NCI-H510A treated with DMSO at 0.1 percent for 48 hours (cell line): ENCODE data around the gene TTL.
"Not testable (repeated sequence)": the region's sequence is repeated elsewhere in the genome, so short reads cannot be mapped to it uniquely, and the experiment has no call there.

Experiments used
- DNase-seq: peaks from one replicate; lab custom pipeline; 2025; lab: John Stamatoyannopoulos, UW

TTL gene

DNA sequence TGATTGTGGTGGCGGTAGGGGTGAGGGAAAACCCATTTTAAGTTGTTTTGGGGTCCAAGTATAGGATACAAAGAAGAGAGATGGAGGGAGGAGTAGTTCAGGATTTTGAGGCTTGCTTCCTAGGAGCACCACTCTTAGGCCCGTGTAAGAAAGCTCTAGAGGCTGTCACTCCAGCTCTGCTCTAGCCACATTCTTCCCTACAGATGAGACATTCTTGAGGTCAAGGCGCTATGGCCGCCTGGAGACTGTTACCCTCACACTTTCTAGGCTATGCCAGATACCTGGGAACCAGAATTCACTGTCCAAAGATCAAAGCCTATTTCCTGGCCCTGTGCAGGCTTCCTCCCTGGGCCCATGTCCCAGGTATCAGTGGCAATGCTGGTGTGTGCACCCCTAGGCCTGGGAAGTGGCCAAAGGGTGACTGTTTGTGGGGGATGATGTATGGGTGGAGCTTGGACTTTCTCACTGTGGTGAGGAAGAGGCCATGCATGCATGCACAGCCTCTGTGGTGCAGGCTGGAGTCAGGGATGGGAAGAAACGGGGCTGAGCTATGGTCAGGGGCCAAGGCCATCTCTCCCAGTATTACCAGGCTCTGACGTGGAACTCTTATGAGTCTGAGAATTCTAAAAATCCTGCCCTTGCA is 7.0 kb upstream of the TTL start:
- no peak for DNase-seq

DNA sequence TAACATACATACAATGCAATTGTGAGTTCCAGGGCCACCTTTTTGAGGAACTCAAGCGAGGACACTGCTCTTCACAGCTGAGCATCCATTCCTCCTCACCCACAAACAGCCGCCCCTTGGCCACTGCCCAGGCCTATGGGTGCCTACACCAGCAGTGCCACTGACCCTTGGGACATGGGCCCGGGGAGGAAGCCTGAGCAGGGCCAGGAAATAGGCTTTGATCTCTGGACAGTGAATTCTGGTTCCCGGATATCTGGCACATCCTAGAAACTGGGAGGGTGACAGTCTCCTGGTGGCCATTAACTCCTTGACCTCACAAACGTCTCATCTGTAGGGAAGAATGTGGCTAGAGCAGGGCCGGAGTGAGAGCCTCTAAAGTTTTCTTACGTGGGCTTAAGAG is 5.5 kb upstream of the TTL start:
- no peak for DNase-seq

DNA sequence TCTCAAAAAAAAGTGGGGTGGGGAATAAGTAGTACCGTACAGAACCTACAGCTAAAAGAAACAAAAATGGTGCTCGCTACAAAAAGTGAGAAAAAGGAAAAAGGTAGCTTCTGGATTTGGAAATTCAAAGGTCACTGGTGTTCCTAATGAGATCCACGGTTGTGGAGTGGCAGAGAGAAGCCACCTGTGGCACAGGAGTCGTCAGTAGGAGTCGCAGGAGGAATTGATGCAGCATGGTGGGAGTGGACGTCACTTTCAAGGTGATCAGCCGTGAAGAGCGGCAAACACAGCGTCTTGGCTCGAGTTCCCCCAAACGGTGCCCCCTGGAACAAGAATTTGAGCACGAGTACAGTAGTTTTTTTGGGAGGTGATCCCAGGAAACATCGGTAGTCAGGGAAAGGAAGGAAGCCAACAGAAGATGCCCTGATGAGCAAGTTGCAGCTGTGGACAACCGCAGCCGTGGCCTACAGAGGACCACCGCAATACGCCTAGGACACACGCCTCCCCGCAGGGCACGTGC is 1.4 kb upstream of the TTL start:
- DNase-seq: peak; percentile 56

DNA sequence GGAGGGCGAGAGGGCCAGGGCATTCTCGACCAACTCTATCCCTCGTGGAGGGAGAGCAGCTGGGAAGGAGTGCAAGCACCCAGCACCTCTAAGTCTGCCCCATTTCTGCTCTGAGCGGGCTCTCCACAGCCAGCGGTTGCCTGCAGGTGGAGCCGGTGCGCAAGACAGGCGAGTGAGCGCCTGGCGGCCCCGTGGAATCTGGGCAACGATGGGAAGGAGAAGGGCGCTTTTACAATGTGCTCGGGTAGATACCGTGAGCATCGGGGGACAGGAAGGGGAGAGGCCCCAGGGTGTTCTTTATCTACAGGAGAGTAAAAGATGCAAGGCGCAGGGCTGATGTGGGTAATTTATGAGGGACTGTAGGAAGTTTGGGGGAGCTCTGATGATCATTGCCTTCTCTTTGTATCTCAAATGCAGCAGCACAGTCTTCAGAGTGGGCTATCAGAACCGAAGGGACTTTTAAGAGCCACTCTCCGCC is 867 bp upstream of the TTL start:
- peak; percentile 79 for DNase-seq

GRCh38 chr2:112482309-112483041 is 519 bp downstream of the TTL start:
- peak; percentile 36 for DNase-seq

GRCh38 chr2:112483042-112483473 is 1.1 kb downstream of the TTL start:
- peak; percentile 45 for DNase-seq

DNA sequence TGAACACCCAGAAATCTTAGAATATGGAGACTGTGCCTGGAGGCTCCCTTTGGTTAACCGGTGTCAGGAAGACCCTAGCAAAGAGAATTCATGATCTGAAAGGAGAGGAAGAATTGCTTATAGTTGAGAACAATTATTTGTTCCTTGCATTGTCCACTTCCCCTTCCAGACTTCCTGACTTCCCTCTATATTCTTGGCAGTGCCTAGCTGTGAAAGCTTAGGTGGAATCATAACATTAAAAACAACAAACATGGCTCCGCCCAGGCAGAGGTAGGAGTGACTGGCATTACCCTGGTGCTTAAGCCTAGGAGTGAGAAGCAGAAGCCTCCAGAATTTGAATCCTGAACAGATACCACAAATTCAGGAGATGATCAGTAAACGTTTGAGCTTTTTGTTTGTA is 1.9 kb downstream of the TTL start:
- no peak for DNase-seq

DNA sequence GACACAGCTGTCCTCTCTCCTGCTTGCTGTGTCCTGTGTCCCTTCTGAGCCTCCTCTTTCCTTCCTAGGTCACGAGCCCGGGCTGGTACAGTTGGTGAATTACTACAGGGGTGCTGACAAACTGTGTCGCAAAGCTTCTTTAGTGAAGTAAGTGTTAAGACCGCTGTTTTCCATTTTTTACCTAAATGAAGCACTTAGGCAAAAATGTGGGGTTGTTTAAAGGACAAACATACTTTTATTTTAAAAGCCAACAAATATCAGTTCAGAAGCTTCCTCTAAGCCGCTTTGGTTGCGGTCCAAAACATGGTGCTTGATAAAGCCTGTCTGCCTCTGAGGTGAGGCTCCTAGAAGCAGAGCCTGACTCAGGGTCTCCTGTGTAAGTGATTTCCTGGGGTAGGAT is 3.9 kb downstream of the TTL start:
- no peak for DNase-seq

- DNase-seq: no peak
Measured at GRCh38 chr2:112486895-112487294, 4.9 kb downstream of the TTL start.

GRCh38 chr2:112487444-112487961 is 5.5 kb downstream of the TTL start:
- DNase-seq: no peak

DNA sequence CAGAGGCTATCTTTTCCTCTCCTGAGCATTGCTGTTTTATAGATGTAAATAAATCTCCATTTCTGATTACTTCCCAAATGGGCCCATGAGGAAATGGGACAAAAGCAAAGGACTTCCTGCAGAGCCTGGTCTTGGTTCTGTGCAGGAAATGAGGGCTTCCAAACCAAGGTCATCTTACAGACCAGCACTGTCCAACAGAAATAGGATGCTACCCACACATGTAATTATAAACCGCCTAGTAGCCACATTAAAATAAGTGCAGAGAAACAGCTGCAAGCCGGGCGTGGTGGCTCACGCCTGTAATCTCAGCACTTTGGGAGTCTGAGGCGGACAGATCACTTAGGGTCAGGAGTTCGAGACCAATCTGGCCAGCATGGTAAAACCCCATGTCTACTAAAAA is 6.2 kb downstream of the TTL start:
- no peak for DNase-seq

GRCh38 chr2:112491946-112492345 is 10.0 kb downstream of the TTL start:
- no peak for DNase-seq

DNA sequence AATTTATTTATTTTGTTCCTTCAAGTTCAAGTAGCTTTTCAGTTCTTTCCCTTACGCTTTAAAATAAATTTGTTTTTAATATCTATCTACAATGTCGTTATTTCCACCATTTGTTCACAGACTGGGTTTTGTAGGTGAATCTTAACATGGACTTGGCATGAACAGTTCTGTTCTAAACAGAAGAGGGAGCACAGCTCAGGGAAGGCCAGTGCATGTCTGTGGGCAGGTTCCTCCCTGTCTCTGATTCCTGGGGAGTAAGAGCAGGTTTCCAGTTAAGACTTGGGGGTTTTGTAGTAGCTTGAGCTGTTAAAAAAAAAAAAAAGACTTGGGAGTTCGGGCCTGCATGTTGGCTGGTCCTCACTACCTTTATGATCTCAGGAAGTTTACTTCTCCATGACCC is 11.1 kb downstream of the TTL start:
- no peak for DNase-seq

DNA sequence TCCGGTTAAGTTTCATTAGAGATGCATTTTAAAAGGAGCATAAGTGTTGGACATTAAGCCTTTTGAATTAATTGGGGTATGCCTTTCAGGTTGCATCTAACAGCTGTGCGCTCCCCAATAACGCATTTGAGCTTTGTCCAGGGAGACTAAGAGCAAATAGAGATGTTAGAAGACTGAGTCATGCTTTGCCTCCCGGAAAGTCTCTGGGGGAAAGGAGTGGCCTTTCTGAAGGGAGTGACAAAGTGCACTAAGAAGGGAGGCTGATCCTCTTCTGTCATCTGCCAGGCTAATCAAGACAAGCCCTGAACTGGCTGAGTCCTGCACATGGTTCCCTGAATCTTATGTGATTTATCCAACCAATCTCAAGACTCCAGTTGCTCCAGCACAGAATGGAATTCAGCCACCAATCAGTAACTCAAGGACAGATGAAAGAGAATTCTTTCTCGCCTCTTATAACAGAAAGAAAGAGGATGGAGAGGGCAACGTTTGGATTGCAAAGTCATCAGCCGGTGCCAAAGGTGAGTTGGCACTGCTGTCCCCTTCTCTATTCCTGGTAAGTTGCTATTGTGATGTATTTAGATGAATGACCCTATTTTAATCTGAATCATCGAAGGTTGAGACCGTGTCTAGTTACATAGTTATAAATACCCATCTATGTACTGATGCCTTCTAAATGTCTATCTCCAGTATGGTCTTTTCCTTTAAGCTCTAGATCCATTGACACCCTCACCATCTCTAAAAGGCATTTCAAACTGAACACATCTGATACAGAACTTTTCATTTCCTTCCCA is 12.1 kb downstream of the TTL start:
- DNase-seq: no peak

DNA sequence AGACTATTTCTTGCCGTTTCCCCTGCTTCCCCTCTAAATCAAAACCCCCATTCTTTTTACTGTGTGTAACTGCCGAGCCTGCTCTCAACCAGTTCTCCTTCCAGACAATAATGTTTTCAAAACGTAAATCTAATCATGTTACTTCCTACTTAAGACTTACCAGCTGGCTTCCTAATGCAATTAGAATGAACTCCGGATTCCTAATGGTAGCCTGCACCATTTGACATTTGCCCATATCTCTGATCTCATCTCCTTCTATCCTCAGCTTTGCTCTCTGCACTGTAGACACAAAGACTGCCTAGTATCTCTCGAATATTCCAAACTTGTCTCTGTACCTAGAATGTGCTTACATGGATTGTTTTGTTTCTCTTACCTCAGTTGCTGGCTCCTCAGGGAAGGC is 12.9 kb downstream of the TTL start:
- DNase-seq: no peak

DNA sequence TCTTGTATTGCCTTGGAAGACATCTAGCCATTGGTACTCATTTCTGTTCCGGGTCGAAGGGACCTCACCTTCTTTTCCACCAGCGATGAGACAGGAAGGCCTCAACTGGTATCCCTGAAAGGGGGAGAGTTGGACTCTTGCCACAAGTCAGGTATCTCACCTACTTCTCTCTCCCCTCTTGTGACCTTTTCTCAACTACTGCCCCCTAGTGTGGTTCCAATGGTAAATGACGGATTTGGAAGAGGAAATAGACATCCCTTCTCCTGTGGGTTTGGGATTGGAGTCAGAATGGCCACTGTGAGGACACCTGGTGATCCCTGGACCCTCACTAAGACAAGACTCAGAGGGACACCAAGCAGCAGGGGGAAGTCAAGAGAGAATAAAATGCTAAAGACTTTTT is 13.9 kb downstream of the TTL start:
- DNase-seq: not testable (repeated sequence)

DNA sequence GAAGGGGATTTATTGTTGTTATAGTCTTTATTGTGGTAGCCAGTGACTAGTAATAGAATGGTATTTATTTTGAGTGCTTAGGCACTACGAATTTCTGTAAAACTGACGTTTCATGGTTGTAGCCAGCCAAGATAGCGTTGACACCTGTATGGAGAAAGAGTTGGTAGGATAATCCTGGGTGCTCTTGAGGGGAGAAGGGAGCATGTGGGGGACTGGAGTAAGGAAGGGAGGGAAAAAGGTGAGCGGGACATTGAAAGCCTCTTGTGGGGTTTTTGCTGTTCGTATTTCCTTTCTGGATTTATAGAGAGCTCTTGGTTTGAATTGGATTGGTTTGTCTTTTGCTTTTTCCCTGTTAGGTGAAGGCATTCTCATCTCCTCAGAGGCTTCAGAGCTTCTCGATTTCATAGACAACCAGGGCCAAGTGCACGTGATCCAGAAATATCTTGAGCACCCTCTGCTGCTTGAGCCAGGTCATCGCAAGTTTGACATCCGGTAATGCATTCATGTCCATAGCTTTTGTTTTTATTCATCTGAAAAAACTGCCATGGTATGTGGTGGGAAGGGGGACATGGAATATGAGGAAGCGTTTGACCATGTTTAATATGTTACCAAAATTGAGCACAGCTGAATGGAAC is 19.0 kb downstream of the TTL start:
- DNase-seq: not testable (repeated sequence)

- peak; percentile 4 for DNase-seq
Measured at GRCh38 chr2:112509239-112509998, 27.5 kb downstream of the TTL start.

- DNase-seq: no peak
Measured at GRCh38 chr2:112516801-112517200, 34.8 kb downstream of the TTL start.

GRCh38 chr2:112518807-112519206 is 36.9 kb downstream of the TTL start:
- DNase-seq: no peak

- no peak for DNase-seq
Measured at GRCh38 chr2:112519506-112519905, 37.5 kb downstream of the TTL start.
